ENCODE measurements around the gene ZSCAN5B.

DNA sequence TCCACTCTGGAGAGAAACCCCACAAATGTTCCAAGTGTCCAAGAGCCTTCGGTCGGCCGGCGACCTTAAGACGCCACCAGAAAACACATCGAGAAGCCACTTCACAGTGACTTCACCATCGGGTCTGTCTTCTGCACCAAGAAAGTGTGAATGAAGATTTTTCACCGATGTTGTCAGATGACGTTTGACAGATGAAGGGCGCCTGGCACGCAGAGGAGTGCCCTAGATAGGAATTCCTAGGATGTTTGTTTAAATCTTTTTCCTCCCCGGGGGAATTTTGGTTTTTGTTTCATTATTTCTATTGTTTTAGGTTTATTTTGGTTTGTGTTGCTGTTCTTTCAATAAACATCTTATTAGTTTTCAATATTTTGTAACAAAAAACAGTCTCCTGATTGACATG, 11.5 kb upstream of the ZSCAN5B start:
- no peak for TF ChIP-seq RFX5 (IDR thresholded peaks at IDR 0.05; ENCODE audit: borderline replicate concordance, low read depth, low read length)
- no peak for TF ChIP-seq EP300 (IDR thresholded peaks at IDR 0.05; ENCODE audit: borderline replicate concordance in 1 of 2, low read depth in 2 of 2, low read length in 2 of 2)
- TF ChIP-seq POLR2AphosphoS5 (IDR thresholded peaks at IDR 0.05; ENCODE audit: low read depth, low read length): no peak
- TF ChIP-seq CREB1 (IDR thresholded peaks at IDR 0.05): no peak
- no peak for TF ChIP-seq CTCF (IDR thresholded peaks at IDR 0.05; ENCODE audit: control extremely low read depth in 1 of 3, insufficient read depth in 1 of 3, low read depth in 1 of 3, low read length in 3 of 3)
- TF ChIP-seq CBX5 (IDR thresholded peaks at IDR 0.05; ENCODE audit: low read depth, low read length): no peak
- no peak for TF ChIP-seq RAD21 (IDR thresholded peaks at IDR 0.05 in 1 of 2, conservative IDR thresholded peaks at IDR 0.05 in 1 of 2; ENCODE audit: low read depth in 2 of 2, low read length in 2 of 2)
- TF ChIP-seq ZNF274 (IDR thresholded peaks at IDR 0.05; ENCODE audit: borderline replicate concordance, extremely low read depth, low read length): no peak

All from H1 (cell line).